Stomach (tissue), 4 donors: ENCODE data around the gene MYBBP1A.

Source experiments
- POLR2A ChIP-seq, 4 donors: fragments of 450-650 bp; IDR thresholded peaks; one replicate each; pipeline ENCODE4 v1.6.1; 2016; ENCODE audit warnings: antibody characterized with exemption in 4 of 4, control low read depth in 2 of 4, mild to moderate bottlenecking in 1 of 4, moderate library complexity in 1 of 4
- POLR2AphosphoS5 ChIP-seq, 3 donors: sonication (generic); formaldehyde crosslinking; IDR thresholded peaks; one replicate each; pipeline ENCODE4 v1.6.1; 2016; ENCODE audit warnings: antibody characterized with exemption in 3 of 3

GRCh38 chr17:4530799-4531730, 24.1 kb downstream of the MYBBP1A start:
- TF ChIP-seq POLR2AphosphoS5 (IDR thresholded peaks at IDR 0.05) (no peak), POLR2A (IDR thresholded peaks at IDR 0.05) (no peak)
